ENCODE data around the gene LPP.

The LPP gene

GRCh38 chr3:188807006-188807405 is 653.0 kb downstream of the LPP start:
- ATAC-seq (no peak), DNase-seq (ENCODE audit: low spot score in 2 of 2) (no peak)
- H3K27ac Mint-ChIP-seq, result no peak overlapping the region
- no peak overlapping the region for H3K4me3 Mint-ChIP-seq
- H3K4me1 Mint-ChIP-seq, result peaks cover 5% of the 10 kb centered on the region
- peaks cover 23% of the 10 kb centered on the region for H3K9me3 Mint-ChIP-seq
- no peaks in the 10 kb centered on the region for H3K36me3 Mint-ChIP-seq

GRCh38 chr3:188812198-188812597 is 658.2 kb downstream of the LPP start:
- Mint-ChIP-seq H3K4me3 (no peak overlapping the region), H3K9me3 (peaks cover 5% of the 10 kb centered on the region), H3K4me1 (peaks cover 5% of the 10 kb centered on the region), H3K27ac (no peak overlapping the region), H3K36me3 (no peaks in the 10 kb centered on the region)
- ATAC-seq, result no peak
- no peak for DNase-seq (ENCODE audit: low spot score in 2 of 2)

GRCh38 chr3:188814581-188814980 is 660.6 kb downstream of the LPP start:
- H3K4me3 Mint-ChIP-seq, result no peak overlapping the region
- H3K9me3 Mint-ChIP-seq, result no peaks in the 10 kb centered on the region
- DNase-seq (ENCODE audit: low spot score in 2 of 2) (no peak), ATAC-seq (no peak)
- H3K4me1 Mint-ChIP-seq, result peaks cover 5% of the 10 kb centered on the region
- no peak overlapping the region for H3K27ac Mint-ChIP-seq
- no peaks in the 10 kb centered on the region for H3K36me3 Mint-ChIP-seq

GRCh38 chr3:188817103-188817934 is 663.4 kb downstream of the LPP start:
- Mint-ChIP-seq H3K27ac (no peak overlapping the region), H3K9me3 (no peaks in the 10 kb centered on the region), H3K36me3 (no peaks in the 10 kb centered on the region), H3K4me1 (no peaks in the 10 kb centered on the region), H3K4me3 (no peak overlapping the region)
- DNase-seq (ENCODE audit: low spot score in 2 of 2), result no peak
- ATAC-seq, result no peak

GRCh38 chr3:188817935-188818269 is 663.9 kb downstream of the LPP start:
- no peak overlapping the region for H3K4me3 Mint-ChIP-seq
- H3K9me3 Mint-ChIP-seq, result no peaks in the 10 kb centered on the region
- no peaks in the 10 kb centered on the region for H3K4me1 Mint-ChIP-seq

GRCh38 chr3:188818282-188818681 is 664.3 kb downstream of the LPP start:
- DNase-seq (ENCODE audit: low spot score in 2 of 2) (no peak), ATAC-seq (no peak)
- H3K4me3 Mint-ChIP-seq, result no peak overlapping the region
- no peaks in the 10 kb centered on the region for H3K4me1 Mint-ChIP-seq
- no peaks in the 10 kb centered on the region for H3K36me3 Mint-ChIP-seq
- no peaks in the 10 kb centered on the region for H3K9me3 Mint-ChIP-seq
- H3K27ac Mint-ChIP-seq, result no peak overlapping the region

More at GRCh38 chr3:188817935-188818269, 663.9 kb downstream of the LPP start:
- ATAC-seq (no peak), DNase-seq (ENCODE audit: low spot score in 2 of 2) (no peak)
- Mint-ChIP-seq H3K36me3 (no peaks in the 10 kb centered on the region), H3K27ac (no peak overlapping the region)

GRCh38 chr3:188819939-188820338 is 666.0 kb downstream of the LPP start:
- ATAC-seq (no peak), DNase-seq (ENCODE audit: low spot score in 2 of 2) (no peak)
- peaks cover 2% of the 10 kb centered on the region for H3K4me1 Mint-ChIP-seq
- H3K27ac Mint-ChIP-seq, result no peak overlapping the region
- no peak overlapping the region for H3K4me3 Mint-ChIP-seq
- H3K9me3 Mint-ChIP-seq, result no peaks in the 10 kb centered on the region
- no peaks in the 10 kb centered on the region for H3K36me3 Mint-ChIP-seq

GRCh38 chr3:188822004-188822403 is 668.0 kb downstream of the LPP start:
- no peak for ATAC-seq
- H3K4me1 Mint-ChIP-seq, result peaks cover 20% of the 10 kb centered on the region
- no peak overlapping the region for H3K4me3 Mint-ChIP-seq
- no peak overlapping the region for H3K27ac Mint-ChIP-seq
- DNase-seq (ENCODE audit: low spot score in 2 of 2), result no peak
- no peaks in the 10 kb centered on the region for H3K9me3 Mint-ChIP-seq
- no peaks in the 10 kb centered on the region for H3K36me3 Mint-ChIP-seq

GRCh38 chr3:188822411-188822810 is 668.5 kb downstream of the LPP start:
- DNase-seq (ENCODE audit: low spot score in 2 of 2), result no peak
- ATAC-seq, result no peak
- H3K36me3 Mint-ChIP-seq, result no peaks in the 10 kb centered on the region
- H3K4me1 Mint-ChIP-seq, result peaks cover 24% of the 10 kb centered on the region
- no peaks in the 10 kb centered on the region for H3K9me3 Mint-ChIP-seq
- H3K27ac Mint-ChIP-seq, result no peak overlapping the region
- no peak overlapping the region for H3K4me3 Mint-ChIP-seq

- ATAC-seq, result no peak
- Mint-ChIP-seq H3K9me3 (no peaks in the 10 kb centered on the region), H3K36me3 (no peaks in the 10 kb centered on the region), H3K4me3 (no peak overlapping the region), H3K27ac (no peak overlapping the region), H3K4me1 (peaks cover 26% of the 10 kb centered on the region)
- no peak for DNase-seq (ENCODE audit: low spot score in 2 of 2)
Measured at GRCh38 chr3:188824566-188824965, 670.6 kb downstream of the LPP start.

- Mint-ChIP-seq H3K9me3 (no peaks in the 10 kb centered on the region), H3K4me3 (no peak overlapping the region), H3K27ac (no peak overlapping the region), H3K36me3 (no peaks in the 10 kb centered on the region), H3K4me1 (peaks cover 26% of the 10 kb centered on the region)
- no peak for ATAC-seq
- no peak for DNase-seq (ENCODE audit: low spot score in 2 of 2)
Measured at GRCh38 chr3:188825901-188826300, 671.9 kb downstream of the LPP start.

GRCh38 chr3:188826574-188826973 is 672.6 kb downstream of the LPP start:
- no peaks in the 10 kb centered on the region for H3K9me3 Mint-ChIP-seq
- no peak overlapping the region for H3K27ac Mint-ChIP-seq
- no peak overlapping the region for H3K4me3 Mint-ChIP-seq
- H3K36me3 Mint-ChIP-seq, result no peaks in the 10 kb centered on the region
- DNase-seq (ENCODE audit: low spot score in 2 of 2), result peak in 1 of 2 donors; percentile 57
- ATAC-seq, result peak; percentile 80
- peaks cover 26% of the 10 kb centered on the region for H3K4me1 Mint-ChIP-seq

- peaks cover 26% of the 10 kb centered on the region for H3K4me1 Mint-ChIP-seq
- no peaks in the 10 kb centered on the region for H3K36me3 Mint-ChIP-seq
- no peak for DNase-seq (ENCODE audit: low spot score in 2 of 2)
- no peak overlapping the region for H3K27ac Mint-ChIP-seq
- H3K9me3 Mint-ChIP-seq, result no peaks in the 10 kb centered on the region
- peak; percentile 44 for ATAC-seq
- H3K4me3 Mint-ChIP-seq, result no peak overlapping the region
Measured at GRCh38 chr3:188827103-188827502, 673.1 kb downstream of the LPP start.

- DNase-seq (ENCODE audit: low spot score in 2 of 2) (no peak), ATAC-seq (no peak)
- peaks cover 26% of the 10 kb centered on the region for H3K4me1 Mint-ChIP-seq
- no peaks in the 10 kb centered on the region for H3K36me3 Mint-ChIP-seq
- H3K27ac Mint-ChIP-seq, result no peak overlapping the region
- H3K4me3 Mint-ChIP-seq, result no peak overlapping the region
- H3K9me3 Mint-ChIP-seq, result no peaks in the 10 kb centered on the region
Measured at GRCh38 chr3:188827576-188827975, 673.6 kb downstream of the LPP start.

- no peak overlapping the region for H3K27ac Mint-ChIP-seq
- ATAC-seq, result no peak
Measured at GRCh38 chr3:188829130-188829529, 675.2 kb downstream of the LPP start.

GRCh38 chr3:188829576-188829975 is 675.6 kb downstream of the LPP start:
- H3K27ac Mint-ChIP-seq, result no peak overlapping the region

More at GRCh38 chr3:188829130-188829529, 675.2 kb downstream of the LPP start:
- DNase-seq (ENCODE audit: low spot score in 2 of 2), result no peak
- Mint-ChIP-seq H3K36me3 (no peaks in the 10 kb centered on the region), H3K9me3 (no peaks in the 10 kb centered on the region), H3K4me1 (peaks cover 26% of the 10 kb centered on the region), H3K4me3 (no peak overlapping the region)

More at GRCh38 chr3:188829576-188829975, 675.6 kb downstream of the LPP start:
- Mint-ChIP-seq H3K9me3 (no peaks in the 10 kb centered on the region), H3K4me1 (peaks cover 30% of the 10 kb centered on the region), H3K4me3 (no peak overlapping the region), H3K36me3 (no peaks in the 10 kb centered on the region)
- DNase-seq (ENCODE audit: low spot score in 2 of 2), result no peak
- no peak for ATAC-seq
